ENCODE results near the gene MACO1. TPM values are rescaled to one million over a fixed set of nuclear protein-coding genes. Genes with fewer than 3 reads are reported as not detected.
"Not testable (repeated sequence)": the region's sequence is repeated elsewhere in the genome, so short reads cannot be mapped to it uniquely, and the experiment has no call there.

MACO1 gene
- total RNA-seq, 1 experiment from 2014 or later, result 6.3 TPM

DNA sequence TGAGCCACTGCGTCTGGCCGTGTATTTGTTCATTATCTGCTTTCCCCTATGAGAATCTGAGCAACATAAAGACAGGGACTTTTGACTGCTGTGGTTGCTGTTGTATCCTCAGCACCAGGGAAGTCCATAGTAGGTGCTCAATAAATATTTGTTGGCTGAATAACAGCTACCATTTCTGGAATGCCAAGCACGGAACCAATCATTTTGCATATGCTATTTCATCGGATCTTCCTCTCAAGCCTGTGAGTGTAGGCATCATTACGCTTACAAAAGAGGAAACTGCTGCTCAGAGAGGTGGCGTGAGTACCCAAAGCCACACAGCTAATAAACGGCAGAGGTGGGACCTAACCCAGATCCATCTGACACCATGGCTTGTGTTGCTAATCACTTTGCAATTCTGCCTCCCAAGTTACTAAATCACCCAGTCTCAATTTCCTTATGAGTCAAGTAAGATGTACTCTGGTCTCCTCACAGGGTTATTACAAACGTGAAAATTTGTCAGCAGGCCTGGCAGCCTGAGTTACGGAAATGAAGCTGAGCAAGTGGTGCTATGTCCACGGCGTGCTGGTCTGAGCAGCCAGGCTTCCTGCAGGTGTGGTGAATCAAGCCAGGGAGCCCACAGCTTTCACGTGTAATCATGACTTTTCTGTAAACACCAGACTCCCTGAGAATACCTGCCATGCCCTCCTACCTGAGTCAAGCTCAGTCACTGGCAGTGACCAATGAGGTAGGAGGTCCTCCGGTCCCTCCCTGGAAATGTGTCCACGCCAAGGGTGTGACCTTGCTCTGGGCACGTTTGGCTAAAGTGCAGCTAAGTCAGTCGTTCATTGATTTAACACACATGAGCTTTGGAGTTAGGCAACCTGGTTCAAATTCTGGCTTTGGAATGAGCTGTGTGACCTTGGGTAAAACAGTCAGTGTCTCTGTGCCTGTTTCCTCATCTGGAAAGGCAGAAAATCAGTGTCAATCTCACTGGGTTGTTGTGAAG is 5.3 kb upstream of the MACO1 start:
- no peak for DNase-seq (ENCODE audit: low spot score)

DNA sequence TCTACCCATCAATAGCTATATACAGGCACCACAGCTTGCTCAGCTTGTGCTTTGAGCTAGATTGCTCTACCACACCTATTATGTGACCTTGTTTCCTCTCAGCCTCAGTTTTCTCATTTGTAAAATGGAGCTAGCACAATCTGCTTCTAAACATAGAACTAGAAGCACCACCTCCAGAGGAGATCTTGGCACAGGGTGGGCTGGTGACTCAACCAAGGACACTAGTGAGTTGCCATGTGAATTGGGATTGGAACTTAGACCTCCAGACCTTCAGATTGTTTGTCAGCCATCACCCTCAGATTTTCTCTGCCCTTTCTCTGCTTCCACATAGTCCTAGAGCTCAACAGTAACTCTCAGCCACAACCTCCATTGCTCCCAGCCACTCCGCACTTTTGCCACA is 3.0 kb upstream of the MACO1 start:
- no peak for DNase-seq (ENCODE audit: low spot score)

DNA sequence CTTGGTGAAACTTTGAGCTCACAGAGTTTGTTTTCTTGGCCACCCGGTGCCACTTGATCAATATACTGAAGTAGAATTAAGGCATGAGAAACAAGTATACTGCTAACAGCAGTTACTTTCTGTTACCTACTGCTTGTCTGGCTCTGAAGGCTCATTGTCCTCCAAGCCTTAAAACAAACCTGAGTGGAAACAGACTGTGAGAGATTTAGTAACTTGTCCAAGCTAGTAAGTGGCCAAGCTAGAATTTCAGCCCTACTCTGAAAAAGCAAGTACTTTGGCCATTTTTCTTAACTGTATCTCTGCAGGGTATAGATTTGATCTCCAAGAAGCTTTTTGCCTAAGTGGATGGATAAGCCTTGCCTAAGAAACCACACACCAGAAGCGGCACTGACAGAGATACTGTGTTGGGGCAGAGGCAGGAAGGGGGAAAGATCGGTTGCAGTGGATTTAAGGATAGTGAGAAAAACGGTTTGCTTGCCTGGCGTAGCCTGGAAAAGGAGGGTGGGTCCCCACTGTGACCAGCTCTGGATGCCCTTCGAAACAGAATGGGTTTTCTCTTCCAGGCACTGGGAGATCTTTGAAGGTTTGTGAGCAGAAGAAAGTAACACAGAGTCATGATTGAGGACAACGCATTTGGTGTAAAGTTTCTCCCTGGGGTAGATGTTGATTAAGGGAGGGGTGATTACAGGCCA is 2.1 kb upstream of the MACO1 start:
- DNase-seq (ENCODE audit: low spot score), result no peak

- no peak for DNase-seq (ENCODE audit: low spot score)
Observed at GRCh38 chr1:25430967-25431881, 527 bp downstream of the MACO1 start.

DNA sequence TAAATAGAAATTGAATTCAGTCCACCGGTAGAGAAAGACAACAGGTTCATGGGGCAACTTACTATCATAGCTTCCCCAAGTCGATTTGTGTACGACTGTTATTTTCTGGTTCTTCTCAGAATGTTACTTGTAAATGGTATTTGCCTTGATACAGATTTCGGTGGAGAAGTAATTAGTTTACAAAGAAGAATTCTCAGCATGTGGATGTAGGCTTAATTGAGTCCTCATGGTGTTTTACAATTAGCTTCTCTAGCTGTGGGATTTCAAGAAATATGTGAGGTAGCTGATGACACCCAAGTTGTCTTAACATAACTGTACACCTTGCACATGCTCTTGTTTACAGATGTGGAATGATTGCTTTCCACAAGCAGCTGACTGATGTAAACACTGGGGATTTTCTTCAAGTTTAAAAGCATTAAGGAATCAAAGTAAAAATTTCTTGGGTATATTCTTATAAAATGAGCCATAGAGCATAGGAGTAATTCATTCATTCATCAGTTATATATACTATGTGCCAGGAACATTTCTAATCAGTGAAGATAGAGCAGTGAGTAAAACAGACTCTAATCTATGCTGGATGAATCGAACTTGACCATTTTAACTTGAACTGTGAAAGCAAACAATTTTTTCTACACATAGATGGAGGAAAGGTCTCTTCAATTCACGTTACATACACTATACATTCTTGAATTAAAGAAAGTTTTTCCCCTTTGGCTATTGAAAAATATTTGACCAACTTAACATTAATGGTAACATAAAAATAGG is 1.4 kb downstream of the MACO1 start:
- peak; percentile 24 for DNase-seq (ENCODE audit: low spot score)

GRCh38 chr1:25432749-25433388 is 2.2 kb downstream of the MACO1 start:
- no peak for DNase-seq (ENCODE audit: low spot score)

DNA sequence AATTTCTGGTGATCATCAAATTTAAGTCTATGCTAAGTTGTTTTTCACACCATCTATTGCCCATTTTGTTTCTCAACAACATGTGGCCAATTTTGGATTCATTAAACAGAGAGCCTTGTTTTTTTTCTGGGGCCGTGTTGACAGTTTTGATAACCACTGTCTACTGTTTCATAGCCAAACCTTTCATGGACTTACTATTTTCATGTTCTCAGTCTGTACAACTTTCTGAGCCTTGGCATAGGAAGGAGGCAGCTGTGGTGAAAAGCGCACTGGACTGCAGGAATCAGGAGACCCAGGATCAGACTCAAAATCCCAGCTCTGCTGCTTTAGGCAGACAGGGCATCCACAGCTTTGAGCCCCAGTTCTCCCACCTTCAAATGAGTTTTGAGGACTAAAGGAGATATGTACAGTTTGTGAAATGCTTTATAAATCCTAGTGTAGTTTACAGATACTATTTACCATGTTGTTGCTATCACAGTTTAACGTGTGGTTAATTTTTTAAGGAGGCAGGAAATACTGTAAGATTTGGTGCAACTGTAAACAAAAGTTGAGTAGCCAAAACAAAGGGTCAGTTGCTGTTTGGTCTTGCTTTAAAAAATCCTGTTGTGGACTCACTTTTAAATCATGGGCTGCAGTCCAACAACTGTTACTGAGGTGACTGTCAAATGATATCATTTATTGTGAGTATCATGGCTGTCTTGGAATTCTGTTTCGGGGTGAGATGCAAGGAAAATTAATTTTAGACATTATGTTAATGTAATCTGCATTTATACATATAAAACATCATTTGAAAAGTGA is 2.9 kb downstream of the MACO1 start:
- no peak for DNase-seq (ENCODE audit: low spot score)

DNA sequence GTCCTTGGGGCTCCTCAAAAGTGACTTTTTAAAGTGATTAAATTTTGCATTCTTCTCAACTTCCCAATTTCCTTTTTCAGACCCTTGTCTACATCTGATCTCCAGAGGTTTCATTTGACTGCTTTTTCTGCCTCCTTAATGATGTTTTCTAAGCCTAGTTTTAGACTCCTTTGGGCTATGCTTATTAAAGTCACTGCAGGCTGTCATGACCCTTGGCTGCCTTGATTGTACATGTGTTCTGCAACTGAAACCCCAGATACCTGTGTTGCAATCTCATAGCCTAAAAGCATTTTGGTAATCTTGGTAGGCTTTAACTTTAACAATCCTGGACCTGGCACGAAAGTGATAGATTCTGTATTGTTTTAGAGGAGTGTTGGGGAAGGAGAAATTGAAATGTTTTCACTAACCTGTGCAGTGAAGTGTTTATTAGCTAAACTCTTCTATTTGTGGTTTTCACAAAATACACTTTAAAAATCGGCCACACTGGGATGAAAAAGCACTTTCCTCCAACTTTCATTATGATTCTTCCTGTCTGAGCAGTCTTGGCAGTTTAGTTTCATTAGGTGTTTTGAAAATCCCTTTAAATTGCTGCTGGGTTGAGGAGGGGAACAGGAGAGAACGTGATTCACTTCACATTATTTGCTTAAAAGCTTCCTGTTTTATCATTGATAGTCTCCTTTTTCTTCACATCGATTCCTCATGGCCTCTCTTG is 4.9 kb downstream of the MACO1 start:
- no peak for DNase-seq (ENCODE audit: low spot score)

GRCh38 chr1:25437672-25438071 is 7.0 kb downstream of the MACO1 start:
- DNase-seq (ENCODE audit: low spot score), result no peak

GRCh38 chr1:25439287-25439686 is 8.6 kb downstream of the MACO1 start:
- DNase-seq (ENCODE audit: low spot score), result no peak

GRCh38 chr1:25442178-25442577 is 11.5 kb downstream of the MACO1 start:
- no peak for DNase-seq (ENCODE audit: low spot score)

GRCh38 chr1:25443030-25443699 is 12.5 kb downstream of the MACO1 start:
- DNase-seq (ENCODE audit: low spot score), result no peak

GRCh38 chr1:25444604-25445003 is 13.9 kb downstream of the MACO1 start:
- DNase-seq (ENCODE audit: low spot score), result not testable (repeated sequence)

DNA sequence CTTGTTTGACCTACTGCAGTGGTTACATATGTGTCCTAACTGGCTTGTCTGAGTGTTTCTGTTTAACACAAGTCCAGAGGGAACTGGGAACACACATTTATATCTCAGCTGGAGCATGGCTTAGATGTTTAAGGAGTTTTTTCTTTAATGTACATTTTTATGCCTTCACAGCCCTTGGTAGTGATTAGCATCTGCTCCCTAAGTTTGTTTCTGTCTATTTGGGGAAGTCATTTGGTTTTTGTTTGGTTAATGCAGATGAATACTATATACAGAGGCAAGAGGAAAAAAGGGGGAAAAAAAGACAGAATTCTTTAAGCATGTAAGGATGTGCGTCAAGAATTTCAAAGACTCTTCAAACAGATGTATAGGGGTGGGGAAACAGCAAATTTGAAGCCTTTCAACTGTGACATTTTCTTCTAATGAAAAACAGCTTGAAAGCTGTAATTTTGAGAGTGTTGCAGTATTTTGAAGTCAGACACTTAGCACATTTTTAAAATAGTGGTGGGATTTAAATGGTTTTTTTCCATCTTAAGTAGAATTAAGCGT is 15.4 kb downstream of the MACO1 start:
- DNase-seq (ENCODE audit: low spot score), result no peak

- no peak for DNase-seq (ENCODE audit: low spot score)
Observed at GRCh38 chr1:25447547-25447946, 16.9 kb downstream of the MACO1 start.

- DNase-seq (ENCODE audit: low spot score), result no peak
Observed at GRCh38 chr1:25450891-25451290, 20.2 kb downstream of the MACO1 start.

- no peak for DNase-seq (ENCODE audit: low spot score)
Observed at GRCh38 chr1:25451908-25452307, 21.2 kb downstream of the MACO1 start.

- DNase-seq (ENCODE audit: low spot score), result no peak
Observed at GRCh38 chr1:25456502-25456901, 25.8 kb downstream of the MACO1 start.
